Fibroblast of peridontal ligament (primary cell): Measurements from ENCODE around the gene ATE1.
A peak's percentile ranks its signal among the peaks of the same experiment; 100 is the strongest.
"Not testable (repeated sequence)": the region's sequence is repeated elsewhere in the genome, so short reads cannot be mapped to it uniquely, and the experiment has no call there.

Source experiments
- DNase-seq: peaks from one replicate; pipeline ENCODE4 v3.0.0-alpha.2; 2010; ENCODE audit errors: extremely low read depth

The ATE1 gene

DNA sequence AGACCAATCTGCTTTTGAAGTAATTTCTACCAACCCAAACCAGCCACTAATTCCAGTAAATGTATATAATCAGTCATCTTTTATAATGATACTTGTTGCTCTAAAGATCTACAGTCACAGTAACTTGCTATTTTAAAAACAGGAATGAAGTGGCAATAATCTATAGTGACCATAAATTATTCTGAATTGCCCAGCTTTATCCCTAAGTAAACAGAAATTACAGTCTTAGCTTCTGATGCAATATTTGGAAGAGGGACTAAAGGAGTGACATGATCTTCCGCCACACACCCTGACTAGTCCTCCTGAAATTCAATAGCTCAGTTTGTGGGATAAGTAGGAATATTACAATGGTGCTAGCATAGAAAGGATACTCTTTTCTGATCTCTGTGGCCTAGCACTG, 96.1 kb downstream of the ATE1 start:
- DNase-seq = peak; percentile 6

GRCh38 chr10:121831237-121831636, 96.6 kb downstream of the ATE1 start:
- no peak for DNase-seq

GRCh38 chr10:121830101-121830500, 97.7 kb downstream of the ATE1 start:
- no peak for DNase-seq

- no peak for DNase-seq
Observed at GRCh38 chr10:121828045-121828444, 99.8 kb downstream of the ATE1 start.

- DNase-seq = not testable (repeated sequence)
Observed at GRCh38 chr10:121826773-121827172, 101.1 kb downstream of the ATE1 start.

DNA sequence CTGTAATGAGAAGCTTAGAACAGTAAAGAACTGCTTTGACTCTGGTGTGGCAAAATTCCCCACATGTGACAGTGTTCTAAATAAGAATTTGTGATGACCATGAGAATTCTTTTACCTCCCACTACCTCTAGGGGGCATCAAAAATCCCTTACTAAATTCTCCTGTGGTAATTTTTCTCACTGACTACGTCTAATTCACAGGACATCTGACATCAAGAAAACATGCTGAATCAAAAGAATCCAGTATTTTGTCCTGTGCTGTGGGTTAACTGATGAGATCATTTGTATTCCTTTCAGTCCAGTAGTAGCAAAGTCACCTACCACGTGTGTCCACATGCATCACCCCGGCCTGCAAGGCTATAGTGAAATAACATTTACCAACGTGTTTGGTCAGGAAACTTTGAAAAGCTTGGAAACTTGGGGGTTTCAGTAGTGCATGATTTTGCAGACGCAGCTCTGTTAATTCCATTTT, 103.8 kb downstream of the ATE1 start:
- DNase-seq = peak; percentile 77

- no peak for DNase-seq
Observed at GRCh38 chr10:121822724-121823123, 105.1 kb downstream of the ATE1 start.

GRCh38 chr10:121822180-121822579, 105.7 kb downstream of the ATE1 start:
- no peak for DNase-seq

GRCh38 chr10:121819049-121819448, 108.8 kb downstream of the ATE1 start:
- DNase-seq = peak; percentile 38

- DNase-seq = no peak
Observed at GRCh38 chr10:121818599-121818998, 109.2 kb downstream of the ATE1 start.

DNA sequence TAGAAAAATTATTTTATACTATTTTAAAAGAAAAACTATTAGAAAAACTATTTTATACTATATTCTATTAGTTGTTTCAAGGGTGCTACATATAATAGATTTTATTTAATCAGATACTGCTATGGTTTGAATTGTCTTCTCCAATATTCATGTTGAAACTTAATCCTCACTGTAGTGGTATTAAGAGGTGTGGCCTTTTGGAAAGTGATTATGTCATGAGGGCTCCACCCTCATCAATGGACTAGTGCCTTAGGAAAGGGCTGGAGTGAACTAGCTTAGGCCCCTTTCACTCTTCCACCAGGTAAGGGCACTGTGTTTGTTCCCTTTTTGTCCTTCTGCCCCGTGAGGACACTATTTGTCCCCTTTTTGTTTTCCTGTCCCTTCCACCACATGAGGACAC, 111.6 kb downstream of the ATE1 start:
- no peak for DNase-seq

DNA sequence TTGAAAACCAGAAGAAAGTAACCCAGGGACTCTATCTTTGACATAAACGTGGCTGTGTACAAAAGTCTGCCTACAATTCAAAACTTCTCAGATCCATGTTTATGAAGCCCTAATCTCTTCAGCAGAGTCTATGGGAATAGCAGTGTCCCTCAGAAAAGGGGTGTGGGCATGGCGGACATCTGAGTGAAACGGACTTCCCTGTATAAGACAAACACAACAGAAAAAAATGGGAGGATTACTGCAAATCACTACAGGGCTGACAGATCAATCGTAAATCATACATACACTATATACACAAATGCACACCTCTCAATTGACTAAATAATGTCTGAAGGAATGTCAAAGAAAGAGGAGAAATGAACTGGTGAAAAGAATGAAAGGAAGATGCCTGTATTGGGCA, 114.0 kb downstream of the ATE1 start:
- DNase-seq = no peak

GRCh38 chr10:121813211-121813815, 114.5 kb downstream of the ATE1 start:
- no peak for DNase-seq

GRCh38 chr10:121812031-121812430, 115.8 kb downstream of the ATE1 start:
- no peak for DNase-seq

DNA sequence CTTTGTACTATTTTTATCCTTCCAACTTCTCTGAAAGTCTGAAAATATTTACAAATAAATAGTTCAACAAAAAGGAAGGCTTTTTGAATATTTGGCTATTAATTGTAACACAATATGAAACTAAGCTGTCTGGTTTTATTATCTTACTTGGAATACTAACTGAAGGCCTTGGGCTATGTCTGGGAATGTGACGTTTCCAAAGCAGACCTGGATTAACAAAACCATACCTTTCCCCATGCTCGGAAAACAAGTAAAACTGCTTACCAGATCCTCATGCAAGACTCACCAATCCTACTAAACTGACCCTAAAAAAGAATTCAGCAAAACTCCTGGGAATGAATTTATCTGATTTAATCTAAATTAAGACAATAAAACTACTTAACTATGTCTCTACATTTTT, 116.4 kb downstream of the ATE1 start:
- no peak for DNase-seq

DNA sequence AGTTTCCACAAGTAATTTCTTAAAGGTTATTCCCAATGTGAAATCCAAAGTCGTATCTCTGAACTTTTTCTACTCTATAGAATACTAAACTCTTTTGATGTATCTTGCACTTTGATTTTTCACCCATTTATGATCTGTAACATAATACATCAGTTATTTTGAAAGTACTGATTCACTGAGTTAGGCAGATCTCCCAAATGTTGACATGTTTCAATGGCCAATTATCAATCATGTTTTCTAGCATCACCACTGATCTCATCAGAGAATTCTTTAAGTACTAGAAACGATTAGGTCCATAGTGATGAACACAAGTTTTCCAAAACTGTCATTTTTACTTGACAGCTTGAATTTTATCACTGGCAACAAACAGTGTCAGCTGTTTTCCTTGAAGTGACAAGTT, 119.0 kb downstream of the ATE1 start:
- no peak for DNase-seq

- peak; percentile 70 for DNase-seq
Observed at GRCh38 chr10:121804460-121804859, 123.4 kb downstream of the ATE1 start.

GRCh38 chr10:121803611-121804010, 124.2 kb downstream of the ATE1 start:
- no peak for DNase-seq

- peak; percentile 38 for DNase-seq
Observed at GRCh38 chr10:121800831-121801230, 127.0 kb downstream of the ATE1 start.

- DNase-seq = peak; percentile 75
Observed at GRCh38 chr10:121800146-121800545, 127.7 kb downstream of the ATE1 start.

DNA sequence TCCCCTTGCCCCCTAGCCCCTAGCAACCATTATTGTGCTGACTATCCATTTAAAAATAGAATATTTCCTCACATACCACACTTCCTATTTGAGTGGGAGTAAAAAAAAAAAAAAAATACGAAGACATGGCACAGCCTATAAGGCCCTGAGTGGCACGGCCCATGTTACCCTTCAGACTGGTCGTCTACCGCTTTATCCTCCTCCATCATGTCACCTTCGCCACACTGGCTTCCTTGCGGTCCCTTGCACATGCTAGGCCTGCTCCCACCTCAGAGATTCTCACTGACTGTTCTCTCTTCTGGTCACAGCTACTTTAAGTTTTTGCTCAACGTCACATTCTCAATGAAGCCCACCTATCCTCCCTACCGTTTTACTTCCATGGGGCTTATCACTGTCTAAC, 130.3 kb downstream of the ATE1 start:
- DNase-seq = no peak

GRCh38 chr10:121796342-121796741, 131.5 kb downstream of the ATE1 start:
- no peak for DNase-seq

- no peak for DNase-seq
Observed at GRCh38 chr10:121792198-121792597, 135.6 kb downstream of the ATE1 start.

GRCh38 chr10:121791761-121792160, 136.1 kb downstream of the ATE1 start:
- no peak for DNase-seq
